Measurements from ENCODE around the gene KRTCAP3.

DNA sequence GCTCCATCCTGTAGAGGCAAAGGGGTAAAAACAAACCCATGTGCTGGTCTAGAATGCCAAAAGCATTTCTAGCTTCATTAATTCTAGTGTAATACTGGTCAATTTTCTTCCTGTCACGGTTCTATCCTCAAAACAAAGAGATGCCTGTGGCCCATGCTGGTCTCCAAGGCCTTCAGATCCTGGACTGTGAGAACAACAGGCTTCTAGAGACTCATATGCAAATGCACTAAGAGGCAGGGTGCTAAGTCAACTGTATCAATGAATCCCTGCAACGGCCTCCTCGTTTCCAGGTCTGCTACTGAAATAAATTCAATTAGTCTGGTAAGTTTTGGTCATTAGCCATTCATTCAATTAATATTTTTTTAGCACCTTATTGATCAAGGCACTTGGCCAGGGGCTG, 43.3 kb downstream of the KRTCAP3 start:
- TF ChIP-seq, protein P1, sequence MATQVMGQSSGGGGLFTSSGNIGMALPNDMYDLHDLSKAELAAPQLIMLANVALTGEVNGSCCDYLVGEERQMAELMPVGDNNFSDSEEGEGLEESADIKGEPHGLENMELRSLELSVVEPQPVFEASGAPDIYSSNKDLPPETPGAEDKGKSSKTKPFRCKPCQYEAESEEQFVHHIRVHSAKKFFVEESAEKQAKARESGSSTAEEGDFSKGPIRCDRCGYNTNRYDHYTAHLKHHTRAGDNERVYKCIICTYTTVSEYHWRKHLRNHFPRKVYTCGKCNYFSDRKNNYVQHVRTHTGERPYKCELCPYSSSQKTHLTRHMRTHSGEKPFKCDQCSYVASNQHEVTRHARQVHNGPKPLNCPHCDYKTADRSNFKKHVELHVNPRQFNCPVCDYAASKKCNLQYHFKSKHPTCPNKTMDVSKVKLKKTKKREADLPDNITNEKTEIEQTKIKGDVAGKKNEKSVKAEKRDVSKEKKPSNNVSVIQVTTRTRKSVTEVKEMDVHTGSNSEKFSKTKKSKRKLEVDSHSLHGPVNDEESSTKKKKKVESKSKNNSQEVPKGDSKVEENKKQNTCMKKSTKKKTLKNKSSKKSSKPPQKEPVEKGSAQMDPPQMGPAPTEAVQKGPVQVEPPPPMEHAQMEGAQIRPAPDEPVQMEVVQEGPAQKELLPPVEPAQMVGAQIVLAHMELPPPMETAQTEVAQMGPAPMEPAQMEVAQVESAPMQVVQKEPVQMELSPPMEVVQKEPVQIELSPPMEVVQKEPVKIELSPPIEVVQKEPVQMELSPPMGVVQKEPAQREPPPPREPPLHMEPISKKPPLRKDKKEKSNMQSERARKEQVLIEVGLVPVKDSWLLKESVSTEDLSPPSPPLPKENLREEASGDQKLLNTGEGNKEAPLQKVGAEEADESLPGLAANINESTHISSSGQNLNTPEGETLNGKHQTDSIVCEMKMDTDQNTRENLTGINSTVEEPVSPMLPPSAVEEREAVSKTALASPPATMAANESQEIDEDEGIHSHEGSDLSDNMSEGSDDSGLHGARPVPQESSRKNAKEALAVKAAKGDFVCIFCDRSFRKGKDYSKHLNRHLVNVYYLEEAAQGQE (IDR thresholded peaks at IDR 0.05; ENCODE audit: low read depth) = no peak
- TF ChIP-seq FOXM1 (IDR thresholded peaks at IDR 0.05; ENCODE audit: borderline replicate concordance, low read depth) = no peak
- TF ChIP-seq CREB1 (IDR thresholded peaks at IDR 0.05; ENCODE audit: low read depth) = no peak
- no peak for TF ChIP-seq TAF1 (IDR thresholded peaks at IDR 0.05; ENCODE audit: low read depth)
- TF ChIP-seq MAX (IDR thresholded peaks at IDR 0.05) = no peak
- TF ChIP-seq NFIC (IDR thresholded peaks at IDR 0.05) = no peak
- TF ChIP-seq CEBPB (IDR thresholded peaks at IDR 0.05) = no peak
- TF ChIP-seq EP300 (IDR thresholded peaks at IDR 0.05; ENCODE audit: borderline replicate concordance) = no peak

Measured in Ishikawa (cell line).